Cardiac septum (tissue), 1 donor: ENCODE measurements around the gene AHCYL1. TPM values are rescaled to one million over a fixed set of nuclear protein-coding genes. Genes with fewer than 3 reads are reported as not detected.
"Not testable (repeated sequence)": the region's sequence is repeated elsewhere in the genome, so short reads cannot be mapped to it uniquely, and the experiment has no call there.

Experiments used
- DNase-seq: peaks from one replicate; pipeline ENCODE4 v3.0.0-alpha.2; 2020; ENCODE audit warnings: low spot score
- intact Hi-C: fragments of 100-400 bp; cut with DNase I; formaldehyde crosslinking; loops from one replicate; pipeline ENCODE4 v1.14.0; 2022
- total RNA-seq: library from RNA; stranded (reverse); fragmentation: NEBNext Ultra II Directional; extraction: Animal tissue kit (Norgen Biotek cat#: 25700); gene quantifications from one replicate; pipeline ENCODE4 v1.2.1, GENCODE V29; 2021
- donor health status: DM: no; HTN: no; CAD: no.

AHCYL1 gene
- total RNA-seq, 1 donor from 2014 or later: 53.6 TPM

- intact Hi-C loops: no loop called here
- DNase-seq: no peak
Measured at GRCh38 chr1:110021285-110021684, 36.7 kb downstream of the AHCYL1 start.

GRCh38 chr1:110024613-110025012, 40.0 kb downstream of the AHCYL1 start:
- intact Hi-C loops: no loop called here
- no peak for DNase-seq

DNA sequence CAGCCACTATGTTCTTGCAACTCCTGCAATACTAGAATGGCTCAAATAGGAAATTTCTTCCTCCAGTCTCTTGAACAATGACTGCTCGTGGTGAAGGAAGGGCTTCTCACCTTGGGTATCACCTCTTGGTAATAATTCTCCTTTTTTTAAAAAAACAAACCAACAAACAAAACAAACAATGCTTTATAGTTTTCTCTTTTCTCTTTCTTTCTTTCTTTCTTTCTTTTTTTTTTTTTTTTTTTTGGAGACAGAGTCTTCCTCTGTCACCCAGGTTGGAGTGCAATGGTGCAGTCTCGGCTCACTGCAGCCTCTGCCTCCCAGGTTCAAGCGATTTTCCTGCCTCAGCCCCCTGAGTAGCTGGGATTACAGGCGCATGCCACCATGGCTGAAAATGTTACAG, 46.1 kb downstream of the AHCYL1 start:
- DNase-seq: not testable (repeated sequence)
- intact Hi-C loops: loop anchor here (5.0 kb wide), 2 partner anchors 377 to 432 kb away; partner anchors contain the start of gene LAMTOR5

GRCh38 chr1:110032327-110032726, 47.8 kb downstream of the AHCYL1 start:
- no peak for DNase-seq
- intact Hi-C loops: loop anchor here (5.0 kb wide), 2 partner anchors 375 to 430 kb away; partner anchors contain the start of gene LAMTOR5

DNA sequence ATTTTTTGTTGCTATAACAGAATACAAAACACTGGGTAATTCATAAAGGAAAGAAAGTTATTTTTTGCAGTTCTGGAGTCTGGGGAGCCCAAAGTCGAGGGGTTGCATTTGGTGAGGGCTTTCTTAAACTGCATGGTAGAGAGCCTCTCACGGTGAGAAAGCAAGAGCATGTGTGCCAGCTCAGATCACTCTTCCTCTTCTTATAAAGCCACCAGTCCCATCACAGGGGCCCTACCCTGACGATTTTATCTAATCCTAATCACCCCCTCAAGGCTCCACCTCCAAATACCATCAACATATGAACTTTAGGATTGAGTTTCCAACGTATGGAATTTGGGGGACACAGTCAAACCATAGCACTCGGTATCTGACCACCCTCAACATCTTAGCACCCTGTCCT, 48.9 kb downstream of the AHCYL1 start:
- no peak for DNase-seq
- intact Hi-C loops: loop anchor here (5.0 kb wide), 2 partner anchors 374 to 429 kb away; partner anchors contain the start of gene LAMTOR5

- DNase-seq: no peak
- intact Hi-C loops: loop anchor here (5.0 kb wide), 2 partner anchors 373 to 428 kb away; partner anchors contain the start of gene LAMTOR5
Measured at GRCh38 chr1:110034040-110034450, 49.5 kb downstream of the AHCYL1 start.

DNA sequence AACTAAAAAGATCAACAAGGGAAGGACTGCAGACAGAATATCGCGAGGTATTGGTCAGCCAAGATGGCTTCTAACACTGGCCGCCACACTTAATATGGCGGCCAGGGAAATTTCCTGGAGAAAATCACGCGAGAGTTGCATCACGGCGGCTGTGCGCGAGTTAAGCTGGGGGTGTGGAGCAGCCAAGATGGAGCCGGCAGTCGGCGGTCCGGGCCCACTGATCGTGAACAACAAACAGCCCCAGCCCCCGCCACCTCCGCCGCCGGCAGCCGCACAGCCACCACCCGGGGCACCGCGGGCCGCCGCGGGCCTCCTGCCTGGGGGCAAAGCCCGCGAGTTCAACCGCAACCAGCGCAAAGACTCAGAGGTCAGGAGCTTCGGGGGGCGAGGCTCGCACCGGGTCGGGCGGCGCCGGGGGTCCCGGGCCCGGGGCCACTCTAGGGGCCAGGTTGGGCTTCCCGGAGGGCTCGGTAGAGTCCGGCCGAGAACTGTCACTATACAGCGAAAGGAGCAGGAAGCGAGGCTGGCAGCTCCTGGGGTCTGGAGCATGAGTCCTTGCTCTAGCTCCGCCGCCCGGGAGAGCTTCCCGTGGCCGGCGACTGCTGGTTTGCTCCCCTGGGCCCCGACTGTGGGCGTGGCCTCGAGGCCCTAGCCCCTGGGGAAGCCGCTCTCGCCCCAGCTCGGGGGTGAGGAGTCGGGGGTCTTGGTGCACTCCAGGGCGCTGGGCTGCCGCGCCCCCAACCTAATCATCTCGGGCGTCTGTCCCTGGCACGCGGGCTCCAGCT, 50.1 kb downstream of the AHCYL1 start, which contains the start of gene STRIP1:
Gene STRIP1 (plus strand): TSS at position 174 of the 785 bp plus-strand sequence. CDS start 14 bp downstream, at position 188.
- peak; percentile 96 for DNase-seq
- intact Hi-C loops: loop anchor here (5.0 kb wide), 2 partner anchors 373 to 428 kb away; partner anchors contain the start of gene LAMTOR5

- intact Hi-C loops: no loop called here
- DNase-seq: no peak
Measured at GRCh38 chr1:110035236-110035752, 50.7 kb downstream of the AHCYL1 start.

DNA sequence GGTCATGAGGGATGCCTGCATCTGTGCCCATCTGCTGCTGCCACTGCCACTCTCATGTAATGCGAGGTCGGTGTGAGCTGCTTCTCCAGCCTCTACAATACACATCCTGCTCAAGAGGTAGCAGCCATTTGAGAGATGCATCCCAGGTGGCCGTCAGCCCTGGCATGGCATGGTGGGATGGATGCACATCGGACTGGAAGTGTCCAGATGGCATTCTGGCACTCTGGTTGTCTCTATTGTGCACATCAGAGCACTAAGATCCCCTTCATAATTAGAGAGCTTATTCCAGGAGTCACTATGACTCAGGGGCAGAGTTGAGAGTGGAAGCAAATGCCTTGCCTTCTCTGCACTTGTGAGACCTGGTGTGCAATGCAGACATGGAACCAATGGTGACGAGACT, 53.7 kb downstream of the AHCYL1 start:
- no peak for DNase-seq
- intact Hi-C loops: no loop called here

DNA sequence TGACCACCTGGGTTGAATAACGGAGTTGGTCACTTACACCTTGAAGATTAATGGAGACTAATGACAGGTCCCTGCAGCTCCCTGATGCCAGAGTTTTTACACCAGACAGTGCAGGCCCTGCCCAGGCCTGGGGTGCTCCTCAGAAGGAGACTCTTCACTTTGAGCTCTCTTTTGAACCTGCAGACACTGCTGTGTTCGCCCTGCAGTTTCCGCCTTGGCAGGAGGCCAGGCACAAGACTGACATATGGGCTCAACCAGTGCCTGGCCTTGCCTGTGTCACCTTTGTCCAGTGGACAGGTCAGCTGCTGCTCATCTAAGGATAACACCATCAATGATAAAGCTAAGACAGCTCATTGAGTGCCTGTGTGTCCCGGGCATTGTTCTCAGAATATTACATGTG, 55.1 kb downstream of the AHCYL1 start:
- intact Hi-C loops: no loop called here
- no peak for DNase-seq

GRCh38 chr1:110040548-110040947, 56.0 kb downstream of the AHCYL1 start:
- intact Hi-C loops: no loop called here
- no peak for DNase-seq

- intact Hi-C loops: no loop called here
- DNase-seq: no peak
Measured at GRCh38 chr1:110043016-110043415, 58.5 kb downstream of the AHCYL1 start.

GRCh38 chr1:110047463-110047862, 62.9 kb downstream of the AHCYL1 start:
- DNase-seq: no peak
- intact Hi-C loops: no loop called here

DNA sequence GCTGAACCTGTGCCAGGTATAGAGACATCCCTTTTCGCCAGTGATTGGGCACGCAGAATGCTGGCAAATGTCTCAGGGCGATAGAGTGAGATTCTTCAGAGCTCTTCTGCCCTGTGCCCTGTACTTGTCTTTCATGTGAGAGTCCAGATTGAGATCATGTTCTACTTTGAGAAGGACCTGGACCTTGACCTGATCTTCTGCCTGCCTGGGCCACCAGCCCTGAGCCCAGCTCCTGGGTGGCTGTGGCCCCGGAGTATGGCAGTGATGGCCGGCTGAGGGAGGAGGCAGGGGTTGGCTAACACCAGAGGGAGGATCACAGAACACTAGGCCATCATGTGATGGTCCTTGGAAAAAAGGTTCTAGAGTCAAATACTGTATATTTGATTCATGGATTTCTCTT, 63.7 kb downstream of the AHCYL1 start:
- intact Hi-C loops: no loop called here
- no peak for DNase-seq

- intact Hi-C loops: no loop called here
- DNase-seq: no peak
Measured at GRCh38 chr1:110048923-110049601, 64.5 kb downstream of the AHCYL1 start.

- intact Hi-C loops: loop anchor here (5.0 kb wide), 1 partner anchor 137 kb away; no protein-coding TSS in a partner anchor
- DNase-seq: peak; percentile 55
Measured at GRCh38 chr1:110049801-110050601, 65.4 kb downstream of the AHCYL1 start.

- intact Hi-C loops: loop anchor here (5.0 kb wide), 1 partner anchor 137 kb away; no protein-coding TSS in a partner anchor
- peak; percentile 54 for DNase-seq
Measured at GRCh38 chr1:110050602-110051261, 66.2 kb downstream of the AHCYL1 start.

DNA sequence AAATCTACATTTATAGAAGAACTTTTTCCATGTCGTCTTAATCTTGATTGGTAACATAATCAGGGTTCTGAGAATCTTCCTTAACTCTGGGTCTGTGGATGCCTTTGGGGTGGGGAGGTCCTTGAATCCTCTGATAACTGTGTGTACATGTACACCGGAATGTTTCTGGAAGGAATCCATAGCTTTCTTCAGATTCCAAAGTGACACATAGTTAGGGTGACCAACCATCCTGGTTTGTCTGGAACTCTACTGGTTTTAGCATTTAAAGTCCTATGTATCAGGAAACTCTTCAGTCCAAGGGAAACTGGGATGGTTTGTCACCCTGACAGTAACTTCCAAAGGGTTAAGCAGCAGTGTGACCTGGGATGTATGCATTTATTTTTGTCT, 66.7 kb downstream of the AHCYL1 start:
- no peak for DNase-seq
- intact Hi-C loops: loop anchor here (5.0 kb wide), 1 partner anchor 136 kb away; no protein-coding TSS in a partner anchor
